Spleen (tissue), 11 donors: ENCODE measurements around the gene PPP1R9B. TPM values are rescaled to one million over a fixed set of nuclear protein-coding genes. Genes with fewer than 3 reads are reported as not detected.
A peak's percentile ranks its signal among the peaks of the same experiment; 100 is the strongest.

Experiments
- DNase-seq: peaks from one replicate; pipeline ENCODE4 v3.0.0-alpha.2; 2020
- H3K27ac ChIP-seq, 8 donors: fragments of 200-600 bp; sonication (generic) in 7 of 8; 1 replicate in 4 of 8; 2 replicates in 4 of 8; pipeline versions ENCODE4 v1.5.0 to v1.8.0; 2016 to 2021; ENCODE audit warnings: inconsistent platforms in 4 of 8, mild to moderate bottlenecking in 4 of 8, moderate library complexity in 1 of 8
- H3K27me3 ChIP-seq, 7 donors: fragments of 200-600 bp; sonication (generic) in 6 of 7; replicated peaks in 1 of 7; 1 replicate in 4 of 7; 2 replicates in 3 of 7; pipeline versions ENCODE4 v1.5.0 to v1.8.0; 2016 to 2021; ENCODE audit warnings: inconsistent platforms in 3 of 7, mild to moderate bottlenecking in 1 of 7
- H3K36me3 ChIP-seq, 6 donors: fragments of 200-600 bp; sonication (generic) in 5 of 6; 1 replicate in 4 of 6; 2 replicates in 2 of 6; pipeline versions ENCODE4 v1.5.0 to v1.8.0; 2016 to 2021; ENCODE audit warnings: inconsistent platforms in 2 of 6
- H3K4me1 ChIP-seq, 6 donors: fragments of 200-600 bp; sonication (generic) in 5 of 6; 1 replicate in 3 of 6; 2 replicates in 3 of 6; pipeline versions ENCODE4 v1.5.0 to v1.8.0; 2016 to 2021; ENCODE audit warnings: inconsistent platforms in 3 of 6
- H3K4me3 ChIP-seq, 8 donors: fragments of 200-600 bp; sonication (generic) in 7 of 8; 1 replicate in 4 of 8; 2 replicates in 4 of 8; pipeline versions ENCODE4 v1.5.0 to v1.8.0; 2016 to 2021; ENCODE audit warnings: inconsistent platforms in 4 of 8, mild to moderate bottlenecking in 4 of 8, moderate library complexity in 2 of 8
- H3K9me3 ChIP-seq, 8 donors: fragments of 200-600 bp; sonication (generic) in 7 of 8; 1 replicate in 4 of 8; 2 replicates in 4 of 8; pipeline versions ENCODE4 v1.5.0 to v1.8.0; 2016 to 2021; ENCODE audit warnings: inconsistent platforms in 4 of 8
- POLR2A ChIP-seq, 3 donors: fragments of 450-650 bp; IDR thresholded peaks; one replicate each; pipeline ENCODE4 v1.5.1; 2017; ENCODE audit warnings: antibody characterized with exemption in 3 of 3, mild to moderate bottlenecking in 1 of 3
- POLR2AphosphoS5 ChIP-seq, 3 donors: sonication (generic); formaldehyde crosslinking; IDR thresholded peaks; one replicate each; pipeline ENCODE4 v1.5.1; 2017; ENCODE audit warnings: antibody characterized with exemption in 3 of 3
- WGBS, 5 donors: extraction: QIAGEN DNeasy Blood & Tissue Kit in 3 of 5; methylation state at CpG; one replicate each; pipeline versions ENCODE4 v1.1.5 to v1.1.7; 2013 to 2018; 5-methylcytosine and 5-hydroxymethylcytosine counted together
- intact Hi-C: fragments of 100-400 bp; cut with DNase I; formaldehyde crosslinking; loops from one replicate; pipeline ENCODE4 v1.15.0; 2023; ENCODE audit warnings: low total_unique reads
- polyA plus RNA-seq, 3 donors: library from polyadenylated mRNA; stranded (reverse); fragments of 200-250 nt; gene quantifications; one replicate each; pipeline ENCODE4 v1.2.1, GENCODE V29; 2013
- total RNA-seq, 7 donors: library from RNA; depleted of rRNA in 3 of 7; stranded (reverse); fragments of >200 nt in 3 of 7; fragmentation: NEBNext Ultra II Directional in 4 of 7; extraction: Animal tissue kit (Norgen Biotek cat#: 25700) in 4 of 7; gene quantifications; one replicate each; pipeline versions ENCODE4 v1.1.0 to v1.2.1, GENCODE V29; 2016 to 2021
- TF ChIP-seq, protein P1 (sequence below), 11 experiments: fragments of 200-600 bp in 7 of 11; fragments of 450-650 bp in 4 of 11; sonication (generic) in 4 of 11; IDR thresholded peaks in 8 of 11; conservative IDR thresholded peaks in 3 of 11; 1 replicate in 7 of 11; 2 replicates in 4 of 11; pipeline versions ENCODE4 v1.4.0 to v1.8.0; 2016 to 2021; ENCODE audit warnings: antibody characterized with exemption in 11 of 11, inconsistent platforms in 4 of 11, mild to moderate bottlenecking in 1 of 11
- donor health status: healthy with polysubstance abuse.
- donor health status: DM: no; HTN: no; CAD: no; lungs with moderate emphysema.
- donor health status: DM: no; HTN: no; CAD: no.
- donor health status: Bipolar disorder and iron deficiency.
- donor health status: healthy.
- donor health status: DM: no; HTN: no; CAD: no.
- donor health status: DM: yes; HTN: yes; CAD: no.

PPP1R9B gene
- total and polyA plus RNA-seq, 10 donors = 30.0 to 136 (median 86.2) TPM

DNA sequence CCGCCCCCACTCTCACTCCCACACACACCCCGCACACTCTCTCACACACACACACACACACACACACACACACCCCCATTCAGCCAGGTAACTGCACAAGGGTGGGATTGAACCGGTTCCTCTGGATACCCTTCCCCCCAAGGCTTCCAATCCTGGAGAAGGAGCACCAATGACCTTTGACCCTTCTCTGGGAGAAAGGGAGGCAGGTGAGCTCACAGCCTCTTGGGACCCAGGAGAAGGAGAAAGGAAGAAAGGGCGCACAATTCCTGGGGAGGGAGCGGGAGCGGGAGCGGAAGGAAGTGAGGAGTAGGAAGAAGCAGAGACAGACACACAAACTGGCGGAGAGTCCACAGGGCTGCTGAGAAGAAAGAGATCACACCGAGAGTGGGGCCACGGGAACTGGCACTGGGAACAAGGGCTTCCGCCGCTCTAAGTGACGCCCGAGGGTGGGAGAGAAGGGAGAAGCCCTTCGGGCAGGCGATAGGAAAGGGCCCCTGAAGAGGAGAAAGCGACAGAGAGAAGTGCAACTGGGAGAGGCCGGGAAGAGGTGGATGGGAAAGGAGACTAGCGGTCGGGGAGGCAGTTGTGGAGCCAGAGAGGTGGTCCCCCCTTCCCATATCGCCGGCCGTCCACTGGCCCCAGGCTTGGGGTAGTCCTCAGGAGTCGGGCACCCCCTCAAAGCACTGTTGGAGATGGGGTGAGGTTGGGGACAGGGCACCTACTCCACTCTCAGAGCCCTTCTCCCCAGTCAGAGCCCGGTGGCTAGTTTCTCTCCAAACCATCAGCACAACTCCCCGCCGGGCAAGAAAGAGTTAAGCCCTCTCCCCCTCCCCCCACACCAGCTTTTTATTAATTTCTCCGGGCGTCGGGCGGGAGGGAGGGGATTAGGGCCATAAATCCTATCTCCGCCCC lies 21.8 kb downstream of the PPP1R9B start:
- Histone ChIP-seq H3K9me3 (no peaks in the 10 kb centered on the region), H3K4me1 (peaks cover 19 to 64% (median 41%) of the 10 kb centered on the region in 6 donors), H3K27ac (peak overlapping the region in 3 of 8 donors; percentile 21 to 53 (median 36)), H3K27me3 (peaks cover 0 to 41% (median 22%) of the 10 kb centered on the region in 7 donors), H3K4me3 (peak overlapping the region in 7 of 8 donors; percentile 37 to 72 (median 47)), H3K36me3 (peaks cover 0 to 16% (median 4%) of the 10 kb centered on the region in 6 donors)
- 9 to 12% (median 10%) methylated on average over 31 to 32 of the region's 32 CpGs for WGBS, 5 donors
- intact Hi-C loops = no loop called here
- DNase-seq = no peak
- TF ChIP-seq POLR2AphosphoS5 (IDR thresholded peaks at IDR 0.05) = no peak
- no peak for TF ChIP-seq POLR2A (IDR thresholded peaks at IDR 0.05)
- TF ChIP-seq, protein P1, sequence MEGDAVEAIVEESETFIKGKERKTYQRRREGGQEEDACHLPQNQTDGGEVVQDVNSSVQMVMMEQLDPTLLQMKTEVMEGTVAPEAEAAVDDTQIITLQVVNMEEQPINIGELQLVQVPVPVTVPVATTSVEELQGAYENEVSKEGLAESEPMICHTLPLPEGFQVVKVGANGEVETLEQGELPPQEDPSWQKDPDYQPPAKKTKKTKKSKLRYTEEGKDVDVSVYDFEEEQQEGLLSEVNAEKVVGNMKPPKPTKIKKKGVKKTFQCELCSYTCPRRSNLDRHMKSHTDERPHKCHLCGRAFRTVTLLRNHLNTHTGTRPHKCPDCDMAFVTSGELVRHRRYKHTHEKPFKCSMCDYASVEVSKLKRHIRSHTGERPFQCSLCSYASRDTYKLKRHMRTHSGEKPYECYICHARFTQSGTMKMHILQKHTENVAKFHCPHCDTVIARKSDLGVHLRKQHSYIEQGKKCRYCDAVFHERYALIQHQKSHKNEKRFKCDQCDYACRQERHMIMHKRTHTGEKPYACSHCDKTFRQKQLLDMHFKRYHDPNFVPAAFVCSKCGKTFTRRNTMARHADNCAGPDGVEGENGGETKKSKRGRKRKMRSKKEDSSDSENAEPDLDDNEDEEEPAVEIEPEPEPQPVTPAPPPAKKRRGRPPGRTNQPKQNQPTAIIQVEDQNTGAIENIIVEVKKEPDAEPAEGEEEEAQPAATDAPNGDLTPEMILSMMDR (IDR thresholded peaks at IDR 0.05 in 8 of 11, conservative IDR thresholded peaks at IDR 0.05 in 3 of 11) = no peak

DNA sequence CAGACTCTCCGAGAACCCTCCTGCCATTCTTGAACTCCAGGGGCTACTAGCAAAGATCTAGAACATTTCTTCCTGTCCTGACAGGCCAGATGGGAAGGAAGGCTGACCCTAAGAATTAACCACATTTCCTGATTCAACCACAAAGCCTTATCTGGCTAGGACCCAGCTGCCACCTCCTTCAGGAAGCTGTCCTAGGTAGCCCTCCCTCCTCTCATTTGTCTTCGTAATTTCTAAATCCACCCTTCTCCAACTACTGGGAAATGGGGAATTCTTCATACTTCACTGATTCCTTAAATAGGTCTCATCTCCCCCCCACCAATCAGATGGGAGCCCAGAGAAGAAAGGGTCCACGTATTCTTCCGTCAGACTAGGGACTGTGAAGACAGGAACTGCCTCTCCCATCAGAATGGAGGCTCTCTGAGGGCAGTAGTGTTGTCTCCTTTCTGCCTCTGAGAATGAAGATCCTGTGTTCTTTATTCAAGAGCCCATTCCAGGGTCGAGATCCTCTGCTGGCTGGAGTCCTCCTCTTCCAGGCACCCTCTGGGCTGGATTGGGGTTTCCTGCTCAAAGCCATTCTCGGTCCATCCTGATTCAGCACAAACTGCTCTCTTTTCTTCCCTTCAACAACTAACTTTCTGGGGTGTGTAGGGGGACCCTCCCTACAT lies 22.6 kb downstream of the PPP1R9B start:
- intact Hi-C loops = no loop called here
- Histone ChIP-seq H3K27me3 (peaks cover 0 to 41% (median 22%) of the 10 kb centered on the region in 7 donors), H3K9me3 (no peaks in the 10 kb centered on the region), H3K4me1 (peaks cover 19 to 58% (median 46%) of the 10 kb centered on the region in 6 donors), H3K36me3 (peaks cover 0 to 7% (median under 1%) of the 10 kb centered on the region in 6 donors), H3K4me3 (no peak overlapping the region), H3K27ac (no peak overlapping the region)
- no peak for DNase-seq
- WGBS, 5 donors = 21 to 36% (median 29%) methylated on average over 6 of the region's 6 CpGs
- TF ChIP-seq POLR2AphosphoS5 (IDR thresholded peaks at IDR 0.05) (no peak), POLR2A (IDR thresholded peaks at IDR 0.05) (no peak)
- TF ChIP-seq, protein P1 (IDR thresholded peaks at IDR 0.05 in 8 of 11, conservative IDR thresholded peaks at IDR 0.05 in 3 of 11) = no peak

DNA sequence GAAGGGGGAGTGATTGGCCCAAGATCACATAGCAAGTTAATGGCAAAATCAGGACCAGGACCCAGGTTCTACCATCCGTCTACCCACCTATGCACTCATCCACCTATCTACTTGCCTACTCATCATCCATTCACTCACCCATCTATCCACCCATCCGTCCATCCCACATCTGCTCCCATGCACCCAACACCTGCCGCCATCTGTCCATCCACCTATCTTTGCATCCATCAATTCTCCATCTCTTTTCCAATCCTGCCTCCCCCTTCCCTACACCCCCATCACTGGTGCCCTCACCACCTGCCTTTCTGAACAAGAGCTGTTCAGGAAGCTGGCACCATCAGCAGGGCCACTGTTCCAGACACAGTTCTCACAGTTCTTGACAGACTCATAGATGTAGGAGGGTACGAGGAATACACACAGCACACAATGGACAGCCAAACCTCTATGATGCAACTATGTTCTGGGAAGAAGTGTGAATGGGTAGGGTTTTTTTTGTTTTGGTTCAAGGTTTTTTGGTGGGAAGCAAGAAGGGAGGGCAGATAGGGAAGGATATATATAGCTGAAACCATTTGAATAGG lies 25.0 kb downstream of the PPP1R9B start:
- TF ChIP-seq, protein P1 (IDR thresholded peaks at IDR 0.05 in 8 of 11, conservative IDR thresholded peaks at IDR 0.05 in 3 of 11) = no peak
- no peak for TF ChIP-seq POLR2AphosphoS5 (IDR thresholded peaks at IDR 0.05)
- TF ChIP-seq POLR2A (IDR thresholded peaks at IDR 0.05) = no peak
- H3K4me3 ChIP-seq = no peak overlapping the region
- H3K27me3 ChIP-seq = peaks cover 0 to 36% (median 22%) of the 10 kb centered on the region in 7 donors
- peaks cover 19 to 47% (median 38%) of the 10 kb centered on the region in 6 donors for H3K4me1 ChIP-seq
- H3K36me3 ChIP-seq = no peaks in the 10 kb centered on the region
- 92 to 98% (median 92%) methylated on average over 4 of the region's 4 CpGs for WGBS, 5 donors
- H3K9me3 ChIP-seq = no peaks in the 10 kb centered on the region
- no peak for DNase-seq
- no peak overlapping the region for H3K27ac ChIP-seq
- intact Hi-C loops = no loop called here
